ENCODE results near the gene ODC1.
A peak's percentile ranks its signal among the peaks of the same experiment; 100 is the strongest.

DNA sequence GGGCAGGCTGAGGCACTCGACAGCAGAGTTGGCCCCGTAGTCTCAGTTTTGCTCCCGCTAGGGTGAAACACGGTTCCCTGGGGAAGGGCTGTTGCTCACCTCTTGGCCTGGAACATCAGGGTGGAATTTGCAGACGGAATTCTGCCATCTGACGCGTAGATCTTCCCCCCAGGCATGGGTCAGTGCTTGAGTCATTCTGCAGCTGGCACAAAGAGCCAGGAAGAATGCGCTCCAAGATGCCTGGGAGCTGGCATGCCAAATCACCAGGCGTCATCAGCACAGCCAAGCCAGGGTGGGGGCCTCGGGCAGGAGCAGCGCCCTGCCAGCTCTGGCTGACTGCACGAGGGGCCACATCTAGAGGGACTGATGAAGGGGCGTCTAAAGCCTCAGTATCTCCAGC, 42.7 kb downstream of the ODC1 start:
- TF ChIP-seq, protein P1, sequence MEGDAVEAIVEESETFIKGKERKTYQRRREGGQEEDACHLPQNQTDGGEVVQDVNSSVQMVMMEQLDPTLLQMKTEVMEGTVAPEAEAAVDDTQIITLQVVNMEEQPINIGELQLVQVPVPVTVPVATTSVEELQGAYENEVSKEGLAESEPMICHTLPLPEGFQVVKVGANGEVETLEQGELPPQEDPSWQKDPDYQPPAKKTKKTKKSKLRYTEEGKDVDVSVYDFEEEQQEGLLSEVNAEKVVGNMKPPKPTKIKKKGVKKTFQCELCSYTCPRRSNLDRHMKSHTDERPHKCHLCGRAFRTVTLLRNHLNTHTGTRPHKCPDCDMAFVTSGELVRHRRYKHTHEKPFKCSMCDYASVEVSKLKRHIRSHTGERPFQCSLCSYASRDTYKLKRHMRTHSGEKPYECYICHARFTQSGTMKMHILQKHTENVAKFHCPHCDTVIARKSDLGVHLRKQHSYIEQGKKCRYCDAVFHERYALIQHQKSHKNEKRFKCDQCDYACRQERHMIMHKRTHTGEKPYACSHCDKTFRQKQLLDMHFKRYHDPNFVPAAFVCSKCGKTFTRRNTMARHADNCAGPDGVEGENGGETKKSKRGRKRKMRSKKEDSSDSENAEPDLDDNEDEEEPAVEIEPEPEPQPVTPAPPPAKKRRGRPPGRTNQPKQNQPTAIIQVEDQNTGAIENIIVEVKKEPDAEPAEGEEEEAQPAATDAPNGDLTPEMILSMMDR (IDR thresholded peaks at IDR 0.05): no peak
- peak; percentile 50 to 75 for TF ChIP-seq POLR2AphosphoS5 (IDR thresholded peaks at IDR 0.05; ENCODE audit: insufficient read depth in 1 of 2, low read depth in 1 of 2)
- no peak for TF ChIP-seq POLR2A (IDR thresholded peaks at IDR 0.05)
